GM19463 (cell line): ENCODE data around the gene DMTF1.
"Not testable (repeated sequence)": the region's sequence is repeated elsewhere in the genome, so short reads cannot be mapped to it uniquely, and the experiment has no call there.

Experiments
- ATAC-seq: cut with Tn5 transposase; IDR thresholded peaks from one replicate; pipeline ENCODE4 v1.9.1; 2021; ENCODE audit warnings: mild to moderate bottlenecking, moderate library complexity; ENCODE audit not compliant: unreplicated experiment

Gene DMTF1

GRCh38 chr7:87192784-87193487, 40.7 kb downstream of the DMTF1 start:
- no peak for ATAC-seq

- ATAC-seq: no peak
Measured at GRCh38 chr7:87193912-87194311, 41.7 kb downstream of the DMTF1 start.

DNA sequence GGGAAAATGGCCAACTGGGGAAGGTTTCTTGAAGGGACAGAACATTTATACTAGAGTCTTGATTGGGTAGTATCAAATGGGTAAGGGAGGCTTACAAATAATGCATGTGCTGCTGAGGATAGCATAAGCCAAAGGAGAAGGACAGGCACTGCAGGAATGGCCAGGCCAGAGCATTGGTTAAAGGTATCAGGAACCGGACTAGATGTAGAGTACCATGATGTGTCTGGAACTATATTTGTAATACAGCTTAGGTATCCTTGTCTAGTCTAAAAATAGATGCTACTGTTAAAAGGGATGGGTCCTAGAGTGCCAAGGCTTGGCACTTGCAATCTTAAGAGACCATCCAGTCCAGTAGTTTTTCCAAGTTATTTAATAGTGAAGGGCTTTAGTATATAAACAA, 47.0 kb downstream of the DMTF1 start:
- ATAC-seq: no peak

GRCh38 chr7:87199700-87200450, 47.6 kb downstream of the DMTF1 start:
- ATAC-seq: no peak

DNA sequence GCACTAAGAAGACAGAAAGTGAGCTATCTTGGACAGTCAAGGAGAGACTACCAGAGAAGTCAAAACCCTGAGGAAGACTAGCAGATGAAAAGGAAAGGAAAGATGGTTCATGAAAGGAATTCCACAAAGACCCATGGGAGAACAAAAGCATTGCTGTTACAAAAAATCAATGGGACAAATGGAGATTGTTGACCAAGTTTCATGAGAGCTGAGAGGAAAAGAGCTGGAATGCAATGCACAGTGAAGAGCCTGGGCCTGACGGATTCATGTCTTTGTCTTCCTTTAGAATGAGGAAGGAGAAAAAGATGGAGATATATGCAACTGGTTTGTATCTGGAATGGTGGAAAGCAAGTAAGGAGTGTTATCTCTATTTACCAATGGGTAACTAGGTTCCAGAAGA, 50.0 kb downstream of the DMTF1 start:
- no peak for ATAC-seq

DNA sequence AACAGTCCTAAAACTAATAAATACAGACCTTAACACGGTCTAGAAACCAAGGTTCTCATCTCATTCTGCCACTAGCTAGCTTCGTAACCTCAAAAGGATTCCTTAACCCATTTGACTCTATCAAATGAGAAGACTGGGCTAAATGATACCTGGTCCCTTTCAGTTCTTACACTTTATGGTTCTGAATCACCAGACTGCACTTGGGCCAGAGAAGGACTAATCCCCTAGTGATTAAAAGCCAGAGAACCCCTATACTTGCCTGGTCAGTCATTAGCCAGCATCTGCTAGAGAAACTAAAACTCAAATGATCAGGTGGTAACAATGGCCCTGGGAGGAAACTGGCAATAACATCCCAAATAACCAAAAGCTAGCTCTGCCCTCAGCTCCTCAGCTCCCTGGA, 50.5 kb downstream of the DMTF1 start:
- peak; percentile 35 for ATAC-seq

GRCh38 chr7:87203929-87204328, 51.7 kb downstream of the DMTF1 start:
- not testable (repeated sequence) for ATAC-seq

DNA sequence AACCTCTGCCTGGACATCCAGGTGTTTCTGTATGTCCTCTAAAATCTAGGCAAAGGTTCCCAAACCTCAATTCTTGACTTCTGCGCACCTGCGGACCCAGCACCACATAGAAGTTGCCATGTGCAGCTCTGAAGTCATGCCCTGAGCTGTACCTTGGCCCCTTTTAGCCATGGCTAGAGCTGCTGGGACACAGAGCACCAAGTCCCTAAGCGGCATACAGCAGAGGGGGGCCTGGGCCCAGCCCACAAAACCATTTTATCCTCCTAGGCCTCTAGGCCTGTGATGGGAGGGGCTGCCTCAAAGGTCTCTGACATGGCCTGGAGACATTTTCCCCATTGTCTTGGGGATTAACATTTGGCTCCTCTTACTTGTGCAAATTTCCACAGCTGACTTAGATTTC, 52.7 kb downstream of the DMTF1 start:
- ATAC-seq: no peak

DNA sequence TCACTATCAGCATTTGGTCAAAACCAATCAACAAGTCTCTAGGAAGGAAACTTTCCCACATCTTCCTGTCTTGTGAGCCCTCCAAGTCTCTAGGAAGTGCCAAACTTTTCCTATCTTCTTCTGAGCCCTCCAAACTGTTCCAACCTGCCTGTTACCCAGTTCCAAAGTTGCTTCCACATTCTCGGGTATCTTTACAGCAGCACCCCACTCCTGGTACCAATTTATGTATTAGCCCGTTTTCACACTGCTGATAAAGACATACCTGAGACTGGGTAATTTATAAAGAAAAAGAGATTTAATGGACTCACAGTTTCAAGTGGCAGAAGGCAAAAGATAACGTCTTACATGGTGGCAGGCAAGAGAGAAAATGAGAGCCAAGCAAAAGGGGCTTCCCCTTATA, 53.4 kb downstream of the DMTF1 start:
- not testable (repeated sequence) for ATAC-seq

DNA sequence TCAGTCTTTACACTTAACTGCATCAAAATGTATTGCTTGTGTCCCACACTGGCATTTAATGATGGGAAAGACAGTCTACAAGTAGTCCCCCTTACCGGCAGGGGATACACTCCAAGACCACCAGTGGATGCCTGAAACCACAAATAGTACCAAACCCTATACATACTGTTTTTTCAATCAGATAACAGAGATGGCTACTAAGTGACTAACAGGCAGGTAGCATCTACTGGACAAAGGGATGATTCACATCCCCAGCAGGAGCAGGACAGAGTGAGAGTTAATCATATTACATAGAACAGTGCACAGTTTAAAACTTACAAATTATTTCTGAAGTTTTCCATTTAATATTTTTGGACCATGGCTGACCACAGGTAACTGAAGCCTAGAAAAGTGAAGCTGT, 54.1 kb downstream of the DMTF1 start:
- ATAC-seq: no peak

GRCh38 chr7:87209295-87209924, 57.2 kb downstream of the DMTF1 start:
- no peak for ATAC-seq

DNA sequence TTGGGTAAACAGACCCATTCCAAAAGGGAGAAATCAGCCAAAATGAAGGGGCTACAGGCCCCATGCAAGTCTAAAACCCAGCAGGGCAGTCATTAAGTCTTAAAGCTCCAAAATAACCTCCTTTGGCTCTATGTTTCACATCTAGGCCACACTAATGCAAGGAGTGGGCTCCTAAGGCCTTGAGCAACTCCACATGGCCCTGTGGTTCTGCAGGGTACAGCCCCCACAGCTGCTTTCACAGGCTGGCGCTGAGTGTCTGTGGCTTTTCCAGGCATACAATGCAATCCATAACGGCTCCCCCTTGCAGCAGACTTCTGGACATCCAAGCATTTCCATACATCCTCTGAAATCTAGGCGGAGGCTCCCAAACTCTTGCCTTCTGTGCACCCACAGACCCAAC, 58.3 kb downstream of the DMTF1 start:
- no peak for ATAC-seq

DNA sequence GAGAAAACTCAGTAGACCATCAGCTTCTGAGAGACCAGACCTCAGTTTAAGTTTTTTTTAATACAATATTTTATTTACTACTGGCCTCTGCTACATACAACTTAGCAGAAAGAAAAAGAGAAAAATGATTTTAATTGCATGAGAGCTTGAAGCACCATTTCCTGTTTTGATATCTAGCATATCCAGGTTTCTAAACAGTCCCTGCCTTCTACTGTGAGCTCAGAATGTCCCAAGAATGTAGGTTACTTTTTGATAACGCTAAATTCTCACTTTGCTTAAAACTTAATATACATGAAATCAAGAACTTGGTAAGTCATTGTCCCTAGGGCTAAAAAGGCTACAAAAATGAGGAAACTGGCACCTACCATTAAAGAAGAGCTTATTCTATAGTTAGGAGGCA, 60.2 kb downstream of the DMTF1 start:
- no peak for ATAC-seq

DNA sequence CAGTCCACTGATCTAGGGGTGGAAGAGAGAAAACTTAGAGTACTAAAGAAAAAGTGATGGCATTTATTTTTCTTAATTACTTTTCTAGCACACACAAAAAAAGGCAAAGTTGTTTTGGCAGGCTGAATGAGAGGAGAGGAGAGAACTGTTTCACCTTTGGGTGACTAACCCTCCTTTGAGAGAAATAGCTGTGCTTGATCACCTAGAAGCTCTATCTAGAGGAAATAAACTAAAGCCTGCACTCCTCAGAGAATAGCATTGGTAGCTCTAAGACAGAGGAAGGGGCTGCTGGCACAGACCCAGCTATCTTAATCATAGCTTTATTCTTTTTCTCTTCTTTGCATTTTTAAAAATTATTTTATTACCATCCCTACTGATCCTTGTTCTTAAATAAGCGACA, 61.0 kb downstream of the DMTF1 start:
- ATAC-seq: no peak

DNA sequence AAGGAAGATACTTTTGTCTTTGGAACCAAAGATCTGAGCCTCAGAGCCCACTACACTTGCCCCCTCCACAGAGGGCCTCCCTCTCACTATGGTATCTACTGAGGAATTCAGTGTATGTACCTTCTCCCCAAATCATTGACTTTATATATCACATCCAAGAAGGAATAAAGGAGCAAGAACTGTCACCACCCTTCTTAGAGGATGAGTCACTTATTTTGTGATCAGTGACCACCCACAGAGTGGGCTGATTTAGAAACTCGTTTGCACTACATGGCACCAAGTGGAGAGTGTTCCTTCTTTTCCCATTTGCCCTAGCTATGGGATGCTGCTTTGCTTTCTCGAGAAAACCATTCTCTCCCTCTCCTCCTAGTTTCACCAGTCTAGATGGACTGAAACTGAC, 61.6 kb downstream of the DMTF1 start:
- no peak for ATAC-seq

GRCh38 chr7:87215046-87215445, 62.8 kb downstream of the DMTF1 start:
- no peak for ATAC-seq

DNA sequence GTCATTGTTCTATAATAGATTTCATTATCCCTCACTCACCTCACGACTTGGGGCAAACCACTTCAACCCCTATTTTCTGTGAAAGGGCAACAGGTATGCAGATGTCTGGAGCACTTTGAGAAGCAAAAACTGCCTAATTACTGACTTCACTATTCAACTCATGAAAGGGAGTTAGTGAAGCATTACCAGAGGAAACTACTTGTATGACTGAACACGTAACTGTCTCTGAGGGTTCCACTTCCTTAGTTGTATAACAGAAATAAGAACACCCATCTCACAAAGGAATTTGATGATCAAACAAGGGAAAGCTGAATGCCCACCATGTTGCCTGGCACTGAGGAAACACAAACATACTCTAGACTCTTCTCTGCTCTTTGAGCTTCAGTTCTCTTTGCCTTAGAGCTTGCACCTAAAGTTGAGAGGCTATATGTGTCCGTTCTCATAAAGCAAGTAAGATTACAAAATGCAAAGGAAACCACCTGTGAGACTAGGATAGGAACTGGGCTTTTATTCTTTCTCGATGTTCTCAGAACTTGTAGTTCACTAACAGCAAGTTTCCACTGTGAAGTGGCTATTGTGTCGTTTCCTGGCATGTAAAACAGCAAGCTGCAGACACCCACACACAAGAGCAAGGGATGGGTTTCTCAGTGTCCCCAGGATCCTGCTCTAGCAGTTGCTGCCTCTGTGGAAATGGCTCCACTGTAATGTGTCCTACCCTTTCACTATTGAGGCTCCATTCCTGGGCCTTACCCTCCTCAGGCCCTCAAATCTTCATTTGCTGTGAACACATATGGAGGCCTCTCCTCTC, 64.7 kb downstream of the DMTF1 start:
- peak; percentile 43 for ATAC-seq

DNA sequence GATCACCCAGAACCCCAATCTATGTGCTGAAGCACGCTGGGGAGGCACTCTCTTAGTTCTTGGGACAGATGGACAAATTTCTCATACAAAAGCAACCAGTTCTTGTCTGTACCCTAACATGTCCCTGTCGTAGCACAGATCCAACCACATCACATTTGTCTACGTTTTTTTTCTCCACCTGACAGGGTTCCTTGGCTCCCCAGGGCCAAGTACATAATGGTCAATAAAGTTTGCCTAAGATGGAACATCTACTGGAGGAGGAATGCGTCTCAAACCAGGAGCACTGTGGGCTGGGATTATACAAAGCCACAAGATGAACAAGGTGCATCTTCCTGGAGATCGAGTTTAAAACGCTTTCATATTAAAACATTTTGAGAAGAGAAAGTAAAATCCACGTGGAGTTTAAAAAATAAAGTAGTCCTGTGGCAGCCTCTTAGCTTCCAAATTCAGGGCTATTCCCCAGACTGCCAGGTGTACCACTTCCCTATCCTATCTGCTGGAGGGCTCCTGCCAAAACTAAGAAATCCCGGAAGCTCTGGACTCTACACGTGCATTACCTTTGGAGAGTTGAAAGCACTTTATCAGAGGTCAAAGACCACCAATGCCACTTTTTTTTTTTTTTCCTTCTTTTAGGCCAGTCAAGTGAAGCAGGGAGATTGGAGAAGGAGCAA, 65.9 kb downstream of the DMTF1 start:
- ATAC-seq: no peak

DNA sequence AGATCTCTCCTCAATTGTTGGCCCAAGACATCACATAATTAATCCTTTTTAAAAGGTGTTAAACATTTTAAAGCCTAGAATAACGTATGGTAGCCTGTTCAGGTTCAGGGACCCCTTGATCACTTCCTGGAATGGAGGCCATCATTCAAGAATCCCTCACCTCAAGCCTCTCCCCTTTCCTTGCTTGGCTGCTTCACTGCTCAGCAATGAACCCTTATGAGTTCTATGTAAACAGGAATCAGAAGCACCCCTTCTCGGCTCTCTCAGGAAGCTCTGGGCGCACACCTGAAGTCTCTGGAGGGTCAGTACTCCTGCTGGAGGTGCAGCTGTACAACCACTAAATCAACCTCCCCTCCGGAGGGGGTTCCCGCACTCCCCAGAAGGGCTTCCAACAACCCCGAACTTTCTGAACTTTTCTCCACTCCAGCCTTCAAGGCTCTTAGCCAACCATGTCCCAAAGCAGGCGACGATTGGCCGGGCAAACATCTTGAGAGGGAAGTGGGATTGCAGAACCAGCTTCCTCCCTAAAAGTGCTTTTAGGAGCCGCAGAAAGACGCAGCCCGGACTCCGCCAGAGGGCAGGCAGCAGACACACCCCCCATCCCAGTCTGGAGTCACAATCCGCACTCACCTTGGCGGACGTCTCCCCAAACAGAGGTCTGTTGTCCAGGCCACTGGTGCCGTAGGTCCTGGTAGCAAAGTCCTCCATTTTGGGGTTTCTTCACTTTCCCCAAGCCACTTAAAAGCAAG, 66.7 kb downstream of the DMTF1 start:
- no peak for ATAC-seq

DNA sequence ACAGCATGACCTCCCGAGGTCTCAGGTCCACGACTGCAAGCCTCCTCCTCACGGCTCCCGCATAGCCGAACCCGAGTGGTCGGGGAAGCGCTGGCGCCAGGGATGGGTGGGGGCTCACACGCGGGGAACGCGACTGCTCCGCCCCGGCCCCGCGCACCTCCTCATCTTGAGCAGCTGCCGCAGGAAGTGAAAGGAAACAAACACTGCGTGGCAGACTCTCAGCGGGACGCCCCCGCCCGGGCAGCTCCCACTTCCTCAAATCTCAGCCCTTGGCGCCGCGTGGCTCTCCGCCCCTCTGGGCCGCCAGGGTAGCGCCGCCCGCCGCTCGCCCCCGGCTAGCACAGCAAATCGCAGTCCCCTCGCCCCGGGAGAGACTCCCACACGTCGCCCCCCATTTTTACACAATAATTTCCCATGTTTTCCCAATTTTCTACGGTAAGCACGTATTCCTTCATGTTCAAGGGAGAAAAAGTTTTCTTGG, 67.3 kb downstream of the DMTF1 start, which contains the start of gene TMEM243:
Gene TMEM243, minus strand, starts transcription at position 188 of the 481 bp plus-strand sequence. CDS start 229 bp downstream, outside the sequence.
- ATAC-seq: peak; percentile 41
